LHCN-M2 (cell line): ENCODE results near the gene LRIG2. TPM values are rescaled to one million over a fixed set of nuclear protein-coding genes. Genes with fewer than 3 reads are reported as not detected.
"Not testable (repeated sequence)": the region's sequence is repeated elsewhere in the genome, so short reads cannot be mapped to it uniquely, and the experiment has no call there.

Experiments used
- DNase-seq: peaks from one replicate; pipeline ENCODE4 v3.0.0-alpha.2; 2012; ENCODE audit warnings: low read depth
- total RNA-seq: library from RNA; depleted of rRNA; stranded (reverse); fragments of >200 nt; gene quantifications from 2 replicates; pipeline ENCODE4 v1.2.3, GENCODE V29; 2014

The LRIG2 gene
- total RNA-seq, 1 experiment from 2014 or later: 7.9 TPM

- DNase-seq: peak; percentile 66
Observed at GRCh38 chr1:113057006-113057405, 16.0 kb upstream of the LRIG2 start.

GRCh38 chr1:113058941-113059706 is 13.9 kb upstream of the LRIG2 start:
- no peak for DNase-seq

- not testable (repeated sequence) for DNase-seq
Observed at GRCh38 chr1:113063456-113063855, 9.5 kb upstream of the LRIG2 start.

GRCh38 chr1:113072141-113072756 is 749 bp upstream of the LRIG2 start:
- no peak for DNase-seq

GRCh38 chr1:113073479-113073950 is 517 bp downstream of the LRIG2 start:
- DNase-seq: peak; percentile 62

- DNase-seq: no peak
Observed at GRCh38 chr1:113074237-113074636, 1.2 kb downstream of the LRIG2 start.

- not testable (repeated sequence) for DNase-seq
Observed at GRCh38 chr1:113077978-113078377, 5.0 kb downstream of the LRIG2 start.

GRCh38 chr1:113086541-113086940 is 13.5 kb downstream of the LRIG2 start:
- no peak for DNase-seq

GRCh38 chr1:113088972-113089371 is 16.0 kb downstream of the LRIG2 start:
- DNase-seq: peak; percentile 14

GRCh38 chr1:113090051-113090450 is 17.1 kb downstream of the LRIG2 start:
- no peak for DNase-seq

GRCh38 chr1:113091988-113092594 is 19.1 kb downstream of the LRIG2 start:
- no peak for DNase-seq

- DNase-seq: no peak
Observed at GRCh38 chr1:113094506-113094905, 21.5 kb downstream of the LRIG2 start.

- DNase-seq: no peak
Observed at GRCh38 chr1:113095790-113096455, 22.9 kb downstream of the LRIG2 start.

GRCh38 chr1:113096493-113096892 is 23.5 kb downstream of the LRIG2 start:
- DNase-seq: no peak

GRCh38 chr1:113101588-113101987 is 28.6 kb downstream of the LRIG2 start:
- peak; percentile 21 for DNase-seq

GRCh38 chr1:113103048-113103447 is 30.1 kb downstream of the LRIG2 start:
- no peak for DNase-seq

GRCh38 chr1:113103977-113104376 is 31.0 kb downstream of the LRIG2 start:
- DNase-seq: no peak

- no peak for DNase-seq
Observed at GRCh38 chr1:113106910-113107309, 33.9 kb downstream of the LRIG2 start.

- DNase-seq: peak; percentile 91
Observed at GRCh38 chr1:113109908-113110554, 37.0 kb downstream of the LRIG2 start.

- peak; percentile 61 for DNase-seq
Observed at GRCh38 chr1:113118266-113118665, 45.3 kb downstream of the LRIG2 start.

GRCh38 chr1:113123737-113124136 is 50.7 kb downstream of the LRIG2 start:
- peak; percentile 25 for DNase-seq

- DNase-seq: no peak
Observed at GRCh38 chr1:113124366-113124765, 51.4 kb downstream of the LRIG2 start.
